H1 (cell line): ENCODE data around the gene LRIG2. TPM values are rescaled to one million over a fixed set of nuclear protein-coding genes. Genes with fewer than 3 reads are reported as not detected.

Experiments used
- CTCF ChIA-PET: fragments of 300-600 bp; sonication (Branson Sonifier 250); formaldehyde crosslinking; loops from one replicate; lab custom pipeline; 2021; ENCODE audit not compliant: partially characterized antibody; lab: Charles Lee
- POLR2A ChIA-PET: fragments of 300-600 bp; sonication (Branson Sonifier 250); formaldehyde crosslinking; loops from one replicate; lab custom pipeline; 2021; ENCODE audit warnings: inconsistent platforms; ENCODE audit not compliant: partially characterized antibody; lab: Charles Lee
- DNase-seq, 2 experiments: peaks; one replicate each; pipeline versions ENCODE4 v3.0.0 to v3.0.0-alpha.2; 2010 to 2022; ENCODE audit warnings: low spot score in 2 of 2, low read depth in 1 of 2, mixed read lengths in 1 of 2
- FAIRE-seq: peaks from 2 replicates; lab custom pipeline; 2011; peaks lifted over from hg19 to GRCh38; lab: Jason Lieb, UNC
- H2AFZ ChIP-seq: 2 replicates; pipeline ENCODE4 v1.8.1; 2012; ENCODE audit warnings: low read length, inconsistent platforms
- H2AK5ac ChIP-seq: 2 replicates; pipeline ENCODE4 v1.6.1; 2013; ENCODE audit warnings: low read depth, low read length
- H2BK120ac ChIP-seq: replicated peaks from 2 replicates; pipeline ENCODE3; 2013; ENCODE audit warnings: low read depth, low read length, inconsistent platforms
- H2BK12ac ChIP-seq: 2 replicates; pipeline ENCODE4 v1.6.1; 2013; ENCODE audit warnings: low read depth, low read length
- H2BK15ac ChIP-seq: 2 replicates; pipeline ENCODE4 v1.6.1; 2013; ENCODE audit warnings: low read length
- H2BK20ac ChIP-seq: 2 replicates; pipeline ENCODE4 v1.6.1; 2013; ENCODE audit warnings: low read length
- H2BK5ac ChIP-seq: 2 replicates; pipeline ENCODE4 v1.6.1; 2013; ENCODE audit warnings: low read depth, low read length
- H3K14ac ChIP-seq: 2 replicates; pipeline ENCODE4 v1.6.1; 2013; ENCODE audit warnings: inconsistent platforms; ENCODE audit not compliant: insufficient read length
- H3K18ac ChIP-seq: 2 replicates; pipeline ENCODE4 v1.6.1; 2013; ENCODE audit warnings: low read length; ENCODE audit errors: extremely low read depth
- H3K23ac ChIP-seq: 2 replicates; pipeline ENCODE4 v1.6.1; 2013; ENCODE audit warnings: inconsistent platforms; ENCODE audit not compliant: insufficient read length
- H3K23me2 ChIP-seq: 2 replicates; pipeline ENCODE4 v1.6.1; 2013; ENCODE audit warnings: low read depth, low read length
- H3K27ac ChIP-seq: 2 replicates; pipeline ENCODE4 v1.6.1; 2011; ENCODE audit warnings: low read depth, low read length, inconsistent platforms
- H3K27me3 ChIP-seq, 4 experiments: replicated peaks in 1 of 4; 1 replicate in 1 of 4; 2 replicates in 3 of 4; pipeline versions ENCODE4 v1.6.1 to v1.8.1; 2011 to 2013; ENCODE audit warnings: low read length in 3 of 4, mild to moderate bottlenecking in 3 of 4, inconsistent platforms in 2 of 4, mixed read lengths in 2 of 4, moderate library complexity in 1 of 4; ENCODE audit not compliant: control insufficient read depth in 3 of 4, insufficient read depth in 3 of 4; ENCODE audit errors: extremely low read depth in 1 of 4
- H3K36me3 ChIP-seq, 4 experiments: 2 replicates each; pipeline versions ENCODE4 v1.6.1 to v1.8.1; 2011 to 2013; ENCODE audit warnings: mild to moderate bottlenecking in 4 of 4, low read length in 3 of 4, moderate library complexity in 2 of 4, control low read depth in 1 of 4, inconsistent platforms in 1 of 4; ENCODE audit not compliant: insufficient read depth in 4 of 4, control insufficient read depth in 2 of 4
- H3K4ac ChIP-seq: replicated peaks from 2 replicates; pipeline ENCODE3; 2013; ENCODE audit warnings: low read length, low read depth, mixed read lengths, inconsistent platforms; ENCODE audit not compliant: insufficient read length
- H3K4me1 ChIP-seq, 4 experiments: replicated peaks in 1 of 4; 1 replicate in 1 of 4; 2 replicates in 3 of 4; pipeline versions ENCODE4 v1.6.1 to v1.8.1; 2011 to 2013; ENCODE audit warnings: low read length in 3 of 4, inconsistent platforms in 2 of 4, mixed read lengths in 1 of 4; ENCODE audit not compliant: insufficient read depth in 4 of 4, control insufficient read depth in 3 of 4
- H3K4me2 ChIP-seq, 2 experiments: 2 replicates each; pipeline versions ENCODE4 v1.6.1 to v1.8.1; 2011 to 2013; ENCODE audit warnings: low read depth in 2 of 2, low read length in 2 of 2, control low read depth in 1 of 2, inconsistent platforms in 1 of 2, mild to moderate bottlenecking in 1 of 2; ENCODE audit not compliant: insufficient read depth in 1 of 2
- H3K4me3 ChIP-seq, 4 experiments: fragments of 200-600, 300-600 bp in 1 of 4; sonication (generic), shearing (Covaris generic), sonication (Bioruptor Twin) in 1 of 4; 2 replicates each; pipeline versions ENCODE4 v1.5.1 to v1.8.1; 2011 to 2016; ENCODE audit warnings: low read length in 4 of 4, low read depth in 3 of 4, control low read depth in 2 of 4, inconsistent platforms in 2 of 4, mild to moderate bottlenecking in 2 of 4, mixed read lengths in 1 of 4, moderate library complexity in 1 of 4; ENCODE audit not compliant: insufficient read depth in 2 of 4; ENCODE audit errors: extremely low read depth in 1 of 4
- H3K56ac ChIP-seq: replicated peaks from 2 replicates; pipeline ENCODE3; 2013; ENCODE audit warnings: low read depth, mild to moderate bottlenecking, mixed read lengths, low read length, inconsistent platforms; ENCODE audit not compliant: insufficient read length
- H3K79me1 ChIP-seq: 2 replicates; pipeline ENCODE4 v1.6.1; 2013; ENCODE audit warnings: low read depth, low read length, control low read depth
- H3K79me2 ChIP-seq, 2 experiments: 2 replicates each; pipeline versions ENCODE4 v1.6.1 to v1.8.1; 2012 to 2013; ENCODE audit warnings: low read length in 2 of 2, mild to moderate bottlenecking in 2 of 2, inconsistent platforms in 1 of 2; ENCODE audit not compliant: insufficient read depth in 2 of 2, control insufficient read depth in 1 of 2
- H3K9ac ChIP-seq, 4 experiments: replicated peaks in 1 of 4; 1 replicate in 1 of 4; 2 replicates in 3 of 4; pipeline versions ENCODE4 v1.6.1 to v1.8.1; 2011 to 2013; ENCODE audit warnings: low read depth in 3 of 4, low read length in 3 of 4, control low read depth in 2 of 4, mild to moderate bottlenecking in 2 of 4, moderate library complexity in 2 of 4, inconsistent platforms in 1 of 4; ENCODE audit errors: extremely low read depth in 1 of 4
- H3K9me3 ChIP-seq, 2 experiments: 2 replicates each; pipeline versions ENCODE4 v1.6.1 to v1.8.1; 2012 to 2013; ENCODE audit warnings: mild to moderate bottlenecking in 2 of 2, moderate library complexity in 2 of 2, control low read depth in 1 of 2, inconsistent platforms in 1 of 2, low read depth in 1 of 2, low read length in 1 of 2, mixed read lengths in 1 of 2; ENCODE audit not compliant: insufficient read depth in 2 of 2
- H4K20me1 ChIP-seq, 2 experiments: replicated peaks in 1 of 2; 2 replicates each; pipeline versions ENCODE3 to v1.8.1; 2011 to 2013; ENCODE audit warnings: inconsistent platforms in 2 of 2, low read length in 2 of 2, mild to moderate bottlenecking in 1 of 2; ENCODE audit not compliant: insufficient read depth in 2 of 2, control insufficient read depth in 1 of 2
- H4K5ac ChIP-seq: 2 replicates; pipeline ENCODE4 v1.6.1; 2013; ENCODE audit warnings: low read length, low read depth, mixed read lengths, inconsistent platforms; ENCODE audit not compliant: insufficient read length
- H4K8ac ChIP-seq: 2 replicates; pipeline ENCODE4 v1.8.0; 2013; ENCODE audit warnings: mild to moderate bottlenecking, moderate library complexity, low read length, inconsistent platforms; ENCODE audit not compliant: insufficient read depth; ENCODE audit errors: extremely low read depth
- H4K91ac ChIP-seq: replicated peaks from 2 replicates; pipeline ENCODE3; 2013; ENCODE audit warnings: low read length, mixed read lengths, inconsistent platforms; ENCODE audit not compliant: insufficient read length
- CREB1 ChIP-seq: IDR thresholded peaks from 2 replicates; pipeline ENCODE4 v1.6.1; 2012; ENCODE audit warnings: inconsistent platforms
- HDAC2 ChIP-seq, 2 experiments: fragments of 300-600 bp in 1 of 2; sonication (generic) in 1 of 2; IDR thresholded peaks; 2 replicates each; pipeline ENCODE4 v1.6.1; 2011 to 2012; ENCODE audit warnings: low read depth in 2 of 2, low read length in 2 of 2, mild to moderate bottlenecking in 2 of 2, moderate library complexity in 2 of 2, borderline replicate concordance in 1 of 2, inconsistent platforms in 1 of 2
- KDM4A ChIP-seq: IDR thresholded peaks from one replicate; pipeline ENCODE4 v1.7.1; 2012; ENCODE audit warnings: low read depth, mild to moderate bottlenecking, moderate library complexity, low read length, inconsistent platforms; ENCODE audit not compliant: severe bottlenecking
- POLR2A ChIP-seq, 2 experiments: IDR thresholded peaks; 1 replicate in 1 of 2; 2 replicates in 1 of 2; pipeline ENCODE4 v1.6.1; 2011; ENCODE audit warnings: low read depth in 2 of 2, low read length in 2 of 2, mild to moderate bottlenecking in 2 of 2; ENCODE audit errors: control extremely low read depth in 1 of 2
- SP1 ChIP-seq: IDR thresholded peaks from 2 replicates; pipeline ENCODE4 v1.6.1; 2011; ENCODE audit warnings: low read depth, low read length
- TAF7 ChIP-seq: optimal IDR thresholded peaks from 2 replicates; pipeline ENCODE3; 2011; ENCODE audit warnings: low read depth, mild to moderate bottlenecking, inconsistent platforms, low read length, moderate library complexity, borderline replicate concordance
- TBP ChIP-seq: IDR thresholded peaks from 2 replicates; pipeline ENCODE4 v1.6.1; 2011; ENCODE audit warnings: low read depth, low read length, improper control_type of control experiment
- TCF12 ChIP-seq: IDR thresholded peaks from 2 replicates; pipeline ENCODE4 v1.6.1; 2011; ENCODE audit warnings: low read depth, mild to moderate bottlenecking, low read length
- polyA plus RNA-seq, 7 experiments: library from polyadenylated mRNA; depleted of rRNA in 3 of 7; stranded (reverse) in 5 of 7; unstranded in 2 of 7; fragments of >200 nt in 5 of 7; fragments of 200-250 nt in 2 of 7; gene quantifications; 1 replicate in 5 of 7; 2 replicates in 1 of 7; 4 replicates in 1 of 7; pipeline versions ENCODE4 v1.2.1 to v1.2.3, GENCODE V29; 2011 to 2013; ENCODE audit warnings: missing spikeins in 2 of 7, mixed read lengths in 2 of 7
- total RNA-seq: library from RNA; stranded (reverse); fragmentation: NEBNext Ultra II Directional; extraction: Animal tissue kit (Norgen Biotek cat#: 25700); gene quantifications from 2 replicates; pipeline ENCODE4 v1.2.1, GENCODE V29; 2021
- TF ChIP-seq, protein P1 (sequence below): IDR thresholded peaks from 2 replicates; pipeline ENCODE4 v1.6.1; 2012; ENCODE audit warnings: inconsistent platforms
- TF ChIP-seq, protein P2 (sequence below): IDR thresholded peaks from 2 replicates; pipeline ENCODE4 v1.6.1; 2011; ENCODE audit warnings: low read depth, mild to moderate bottlenecking, low read length; ENCODE audit not compliant: insufficient read depth
- TF ChIP-seq, protein P3 (sequence below): IDR thresholded peaks from 2 replicates; pipeline ENCODE4 v1.6.1; 2012; ENCODE audit warnings: low read length, inconsistent platforms

LRIG2 gene
- total and polyA plus RNA-seq, 2 of the 8 experiments (the other 6 are each of a cell fraction or from before 2014, with no cell fraction given): 16.2 to 20.9 TPM

DNA sequence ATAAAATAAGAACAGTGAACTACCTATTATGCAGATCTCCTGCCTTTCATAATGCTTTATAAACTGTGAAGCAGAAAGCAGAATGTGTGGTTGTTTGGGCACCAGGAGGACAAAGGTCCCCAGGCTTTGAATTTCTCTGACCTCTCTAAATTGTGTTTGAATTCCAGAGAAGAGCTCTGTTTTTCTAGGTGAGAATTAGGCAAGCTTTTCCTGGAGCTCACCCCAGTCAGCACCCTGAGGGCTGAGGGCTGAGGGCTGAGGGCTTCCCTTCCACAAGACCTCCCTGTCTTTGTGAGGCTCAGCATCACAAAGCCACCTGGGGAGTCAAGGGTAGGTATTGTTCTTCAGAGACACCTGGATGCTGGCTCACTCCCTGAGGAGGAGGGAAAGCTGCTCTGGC lies 45.5 kb upstream of the LRIG2 start:
- H4K8ac ChIP-seq: no peak overlapping the region
- H3K9me3 ChIP-seq: no peaks in the 10 kb centered on the region
- peak overlapping the region; percentile 92; the same call in 1 of the 2 replicates for H2BK5ac ChIP-seq
- H3K4me3 ChIP-seq: 0 out of 8 replicates have a peak overlapping the region, but pooled peaks of 1 of the 4 experiments have one; percentile 9
- peak; percentile 63 to 86 for DNase-seq
- H3K27me3 ChIP-seq: no peaks in the 10 kb centered on the region
- no peak overlapping the region for H3K56ac ChIP-seq
- no peak overlapping the region for H2BK12ac ChIP-seq
- H2BK120ac ChIP-seq: no peak overlapping the region
- ChIA-PET CTCF (interaction anchor here (0.6 to 1.9 kb wide), 8 partner anchors 9 to 311 kb away, joined by 3 to 15 read pairs (median 3); partner anchors contain the start of gene LRIG2), POLR2A (interaction anchor here (0.7 to 11.5 kb wide), 8 partner anchors 12 to 117 kb away, joined by 3 to 106 read pairs (median 6); partner anchors contain the start of genes LRIG2 and SLC16A1)
- H3K23ac ChIP-seq: no peak overlapping the region
- H2AFZ ChIP-seq: no peak overlapping the region
- H4K91ac ChIP-seq: no peak overlapping the region
- no peak overlapping the region; the same call in 1 of the 2 replicates for H2BK20ac ChIP-seq
- H3K79me1 ChIP-seq: no peaks in the 10 kb centered on the region
- no peak overlapping the region for H3K14ac ChIP-seq
- H3K36me3 ChIP-seq: no peaks in the 10 kb centered on the region; a peak in 1 of 8 replicates
- H2BK15ac ChIP-seq: no peak overlapping the region
- no peaks in the 10 kb centered on the region for H3K23me2 ChIP-seq
- H3K4me2 ChIP-seq: peak overlapping the region; percentile 25 to 52; a peak in 2 of 4 replicates
- peak overlapping the region; percentile 67; the same call in 1 of the 2 replicates for H3K27ac ChIP-seq
- no peak overlapping the region for H4K5ac ChIP-seq
- no peak overlapping the region for H2AK5ac ChIP-seq
- H3K79me2 ChIP-seq: no peaks in the 10 kb centered on the region
- peaks cover 2 to 21% (median 13%) of the 10 kb centered on the region in 4 experiments; a peak in 5 of 7 replicates for H3K4me1 ChIP-seq
- no peak overlapping the region for H3K9ac ChIP-seq
- H3K4ac ChIP-seq: no peak overlapping the region
- peak; percentile 92 for FAIRE-seq
- H4K20me1 ChIP-seq: no peaks in the 10 kb centered on the region
- H3K18ac ChIP-seq: no peak overlapping the region
- TF ChIP-seq, protein P1, sequence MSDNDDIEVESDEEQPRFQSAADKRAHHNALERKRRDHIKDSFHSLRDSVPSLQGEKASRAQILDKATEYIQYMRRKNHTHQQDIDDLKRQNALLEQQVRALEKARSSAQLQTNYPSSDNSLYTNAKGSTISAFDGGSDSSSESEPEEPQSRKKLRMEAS: peak; percentile 27; the same call in 1 of the 2 replicates
- TF ChIP-seq TCF12 (peak; percentile 95), TAF7 (no peak), HDAC2 (IDR thresholded peaks at IDR 0.05; ENCODE audit: borderline replicate concordance in 1 of 2, low read depth in 2 of 2, low read length in 2 of 2) (peak; percentile 75 to 92; a peak in 2 of 4 replicates), SP1 (0 out of 2 replicates have a peak, but pooled peaks have one; percentile 41), POLR2A (IDR thresholded peaks at IDR 0.05; ENCODE audit: control extremely low read depth in 1 of 2, low read depth in 2 of 2, low read length in 2 of 2) (0 out of 3 replicates have a peak, but pooled peaks of 1 of the 2 experiments have one; percentile 27), CREB1 (peak; percentile 41; the same call in 1 of the 2 replicates), TBP (no peak), KDM4A (no peak)
- TF ChIP-seq, protein P2, sequence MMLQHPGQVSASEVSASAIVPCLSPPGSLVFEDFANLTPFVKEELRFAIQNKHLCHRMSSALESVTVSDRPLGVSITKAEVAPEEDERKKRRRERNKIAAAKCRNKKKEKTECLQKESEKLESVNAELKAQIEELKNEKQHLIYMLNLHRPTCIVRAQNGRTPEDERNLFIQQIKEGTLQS: no peak
- TF ChIP-seq, protein P3, sequence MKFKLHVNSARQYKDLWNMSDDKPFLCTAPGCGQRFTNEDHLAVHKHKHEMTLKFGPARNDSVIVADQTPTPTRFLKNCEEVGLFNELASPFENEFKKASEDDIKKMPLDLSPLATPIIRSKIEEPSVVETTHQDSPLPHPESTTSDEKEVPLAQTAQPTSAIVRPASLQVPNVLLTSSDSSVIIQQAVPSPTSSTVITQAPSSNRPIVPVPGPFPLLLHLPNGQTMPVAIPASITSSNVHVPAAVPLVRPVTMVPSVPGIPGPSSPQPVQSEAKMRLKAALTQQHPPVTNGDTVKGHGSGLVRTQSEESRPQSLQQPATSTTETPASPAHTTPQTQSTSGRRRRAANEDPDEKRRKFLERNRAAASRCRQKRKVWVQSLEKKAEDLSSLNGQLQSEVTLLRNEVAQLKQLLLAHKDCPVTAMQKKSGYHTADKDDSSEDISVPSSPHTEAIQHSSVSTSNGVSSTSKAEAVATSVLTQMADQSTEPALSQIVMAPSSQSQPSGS: 0 out of 2 replicates have a peak, but pooled peaks have one; percentile 11
